ENCODE measurements around the gene ATP5IF1.

The ATP5IF1 gene

GRCh38 chr1:28267633-28268032 is 31.7 kb downstream of the ATP5IF1 start:
- no peak for DNase-seq

GRCh38 chr1:28269529-28269928 is 33.6 kb downstream of the ATP5IF1 start:
- no peak for DNase-seq

GRCh38 chr1:28272215-28272852 is 36.4 kb downstream of the ATP5IF1 start:
- no peak for DNase-seq

- DNase-seq, result no peak
Measured at GRCh38 chr1:28273216-28273860, 37.4 kb downstream of the ATP5IF1 start.

- no peak for DNase-seq
Measured at GRCh38 chr1:28278763-28279162, 42.8 kb downstream of the ATP5IF1 start.

GRCh38 chr1:28279721-28280120 is 43.8 kb downstream of the ATP5IF1 start:
- DNase-seq, result no peak

GRCh38 chr1:28280501-28280900 is 44.6 kb downstream of the ATP5IF1 start:
- no peak for DNase-seq

- DNase-seq, result no peak
Measured at GRCh38 chr1:28280977-28281381, 45.1 kb downstream of the ATP5IF1 start.

GRCh38 chr1:28281608-28282425 is 45.9 kb downstream of the ATP5IF1 start:
- no peak for DNase-seq

GRCh38 chr1:28282426-28283407 is 46.8 kb downstream of the ATP5IF1 start:
- DNase-seq, result no peak

GRCh38 chr1:28286111-28286510 is 50.2 kb downstream of the ATP5IF1 start:
- DNase-seq, result no peak

All from activated naive CD4-positive, alpha-beta T cell (primary cell).